Activated naive CD8-positive, alpha-beta T cell treated with anti-CD3 and anti-CD28 coated beads for 36 hours (primary cell): ENCODE data around the gene CDRT4. TPM values are rescaled to one million over a fixed set of nuclear protein-coding genes. Genes with fewer than 3 reads are reported as not detected.

ENCODE experiments used
- total RNA-seq, 2 experiments: library from RNA; stranded (reverse); gene quantifications; one replicate each; pipeline ENCODE4 v1.2.3, GENCODE V29; 2021

CDRT4 gene
- total RNA-seq, 2 experiments from 2014 or later, result 1.9 to 3.2 TPM

Other genes with a start within 250 kb of the CDRT4 start
- gene PMP22, start 202.3 kb downstream of the CDRT4 start, total RNA-seq, result under 1 TPM; 0.21 to 0.22 TPM
- not detected for gene TEKT3, start 126.0 kb downstream of the CDRT4 start, total RNA-seq
- gene TVP23C, start 95.9 kb upstream of the CDRT4 start, total RNA-seq, result 10 to 100 TPM in 1 of 2 experiments, 1 to 10 TPM in 1; 9.2 to 10.2 TPM
- gene FBXW10B, start 152.1 kb upstream of the CDRT4 start, total RNA-seq, result under 1 TPM; 0.21 to 0.82 TPM
- gene TRIM16, start 216.7 kb upstream of the CDRT4 start, total RNA-seq, result 10 to 100 TPM; 10.1 to 10.9 TPM
- 10 to 100 TPM; 37.1 to 40.4 TPM for gene ZNF286A, start 232.1 kb upstream of the CDRT4 start, total RNA-seq